H1 (cell line): ENCODE results near the gene EPHA6. TPM values are rescaled to one million over a fixed set of nuclear protein-coding genes. Genes with fewer than 3 reads are reported as not detected.

Experiments used
- ATF3 ChIP-seq: IDR thresholded peaks from 2 replicates; pipeline ENCODE4 v1.6.1; 2011; ENCODE audit warnings: low read depth, mild to moderate bottlenecking, low read length; ENCODE audit not compliant: insufficient read depth
- CREB1 ChIP-seq: IDR thresholded peaks from 2 replicates; pipeline ENCODE4 v1.6.1; 2012; ENCODE audit warnings: inconsistent platforms
- EP300 ChIP-seq, 2 experiments: IDR thresholded peaks; 1 replicate in 1 of 2; 2 replicates in 1 of 2; pipeline ENCODE4 v1.6.1; 2011 to 2012; ENCODE audit warnings: low read depth in 2 of 2, low read length in 2 of 2, mild to moderate bottlenecking in 2 of 2, borderline replicate concordance in 1 of 2, inconsistent platforms in 1 of 2, moderate library complexity in 1 of 2
- KDM4A ChIP-seq: IDR thresholded peaks from one replicate; pipeline ENCODE4 v1.7.1; 2012; ENCODE audit warnings: low read depth, mild to moderate bottlenecking, moderate library complexity, low read length, inconsistent platforms; ENCODE audit not compliant: severe bottlenecking
- NRF1 ChIP-seq: IDR thresholded peaks from 2 replicates; pipeline ENCODE4 v1.6.1; 2011; ENCODE audit warnings: mild to moderate bottlenecking, low read depth, low read length, improper control_type of control experiment
- PHF8 ChIP-seq: fragments of 200-600 bp; sonication (generic); conservative IDR thresholded peaks from 2 replicates; pipeline ENCODE4 v1.7.1; 2012; ENCODE audit warnings: low read depth, mild to moderate bottlenecking, inconsistent platforms, low read length, moderate library complexity
- POU5F1 ChIP-seq: IDR thresholded peaks from 2 replicates; pipeline ENCODE4 v1.6.1; 2011; ENCODE audit warnings: low read depth, mild to moderate bottlenecking, low read length, moderate library complexity
- RAD21 ChIP-seq, 2 experiments: IDR thresholded peaks in 1 of 2; conservative IDR thresholded peaks in 1 of 2; 2 replicates each; pipeline ENCODE4 v1.6.1; 2011; ENCODE audit warnings: low read depth in 2 of 2, low read length in 2 of 2, improper control_type of control experiment in 1 of 2, inconsistent platforms in 1 of 2, mild to moderate bottlenecking in 1 of 2, moderate library complexity in 1 of 2
- RXRA ChIP-seq: IDR thresholded peaks from 2 replicates; pipeline ENCODE4 v1.6.1; 2011; ENCODE audit warnings: low read depth, mild to moderate bottlenecking, low read length, moderate library complexity; ENCODE audit not compliant: insufficient read depth
- TEAD4 ChIP-seq: IDR thresholded peaks from 2 replicates; pipeline ENCODE4 v1.6.1; 2012; ENCODE audit warnings: low read depth, low read length, inconsistent platforms, mixed read lengths
- USF2 ChIP-seq: IDR thresholded peaks from 2 replicates; pipeline ENCODE4 v1.6.1; 2011; ENCODE audit warnings: low read length, improper control_type of control experiment
- polyA plus RNA-seq, 7 experiments: library from polyadenylated mRNA; depleted of rRNA in 3 of 7; stranded (reverse) in 5 of 7; unstranded in 2 of 7; fragments of >200 nt in 5 of 7; fragments of 200-250 nt in 2 of 7; gene quantifications; 1 replicate in 5 of 7; 2 replicates in 1 of 7; 4 replicates in 1 of 7; pipeline versions ENCODE4 v1.2.1 to v1.2.3, GENCODE V29; 2011 to 2013; ENCODE audit warnings: missing spikeins in 2 of 7, mixed read lengths in 2 of 7
- total RNA-seq: library from RNA; stranded (reverse); fragmentation: NEBNext Ultra II Directional; extraction: Animal tissue kit (Norgen Biotek cat#: 25700); gene quantifications from 2 replicates; pipeline ENCODE4 v1.2.1, GENCODE V29; 2021

The EPHA6 gene
- total and polyA plus RNA-seq, 2 of the 8 experiments (the other 6 are each of a cell fraction or from before 2014, with no cell fraction given), result 0.83 to 3.2 TPM

- TF ChIP-seq USF2 (no peak), TEAD4 (peak; percentile 89), KDM4A (no peak), PHF8 (no peak), EP300 (IDR thresholded peaks at IDR 0.05; ENCODE audit: borderline replicate concordance in 1 of 2, low read depth in 2 of 2, low read length in 2 of 2) (no peak), RXRA (no peak), ATF3 (no peak), NRF1 (no peak), RAD21 (IDR thresholded peaks at IDR 0.05 in 1 of 2, conservative IDR thresholded peaks at IDR 0.05 in 1 of 2; ENCODE audit: low read depth in 2 of 2, low read length in 2 of 2) (peak; percentile 77 to 87), POU5F1 (no peak), CREB1 (0 out of 2 replicates have a peak, but pooled peaks have one; percentile 26)
Measured at GRCh38 chr3:97138914-97139541, 324.6 kb downstream of the EPHA6 start (continued).
